ENCODE data around the gene ENKD1.
A peak's percentile ranks its signal among the peaks of the same experiment; 100 is the strongest.

GRCh38 chr16:67699265-67699664 is 32.7 kb upstream of the ENKD1 start:
- TF ChIP-seq CTCF (conservative IDR thresholded peaks at IDR 0.05; ENCODE audit: low read depth, low read length) = no peak
- TF ChIP-seq MAFK (IDR thresholded peaks at IDR 0.05; ENCODE audit: low read depth, low read length) = no peak
- no peak for TF ChIP-seq MAZ (IDR thresholded peaks at IDR 0.05; ENCODE audit: borderline replicate concordance, low read depth, low read length)
- no peak for TF ChIP-seq RCOR1 (IDR thresholded peaks at IDR 0.05; ENCODE audit: insufficient replicate concordance, low read length)
- no peak for TF ChIP-seq POLR2A (IDR thresholded peaks at IDR 0.05; ENCODE audit: low read depth, low read length)
- TF ChIP-seq SMC3 (IDR thresholded peaks at IDR 0.05; ENCODE audit: low read depth, low read length) = no peak
- TF ChIP-seq CEBPB (IDR thresholded peaks at IDR 0.05; ENCODE audit: low read depth, low read length) = 0 out of 2 replicates have a peak, but pooled peaks have one; percentile 17
- TF ChIP-seq NFE2L2 (IDR thresholded peaks at IDR 0.05; ENCODE audit: low read depth, low read length) = no peak
- TF ChIP-seq RAD21 (IDR thresholded peaks at IDR 0.05; ENCODE audit: low read length) = no peak
- TF ChIP-seq BHLHE40 (IDR thresholded peaks at IDR 0.05; ENCODE audit: low read depth, low read length) = no peak
- no peak for TF ChIP-seq USF2 (IDR thresholded peaks at IDR 0.05; ENCODE audit: low read depth, low read length)
- TF ChIP-seq FOS (IDR thresholded peaks at IDR 0.05; ENCODE audit: low read depth, low read length) = no peak
- no peak for TF ChIP-seq CHD1 (IDR thresholded peaks at IDR 0.05; ENCODE audit: low read depth, low read length)
